Mesothelial cell of epicardium (in vitro differentiated cells): ENCODE data around the gene FMOD. TPM values are rescaled to one million over a fixed set of nuclear protein-coding genes. Genes with fewer than 3 reads are reported as not detected.
"Not testable (repeated sequence)": the region's sequence is repeated elsewhere in the genome, so short reads cannot be mapped to it uniquely, and the experiment has no call there.

Experiments
- DNase-seq, 2 experiments: peaks; one replicate each; pipeline ENCODE4 v3.0.0; 2021; ENCODE audit warnings: low spot score in 2 of 2; ENCODE audit not compliant: unreplicated experiment in 2 of 2
- H3K27ac Mint-ChIP-seq: 2 replicates; pipeline ENCODE4 v1.8.0; 2021; ENCODE audit warnings: mixed read lengths
- H3K27me3 Mint-ChIP-seq: 2 replicates; pipeline ENCODE4 v1.8.0; 2021; ENCODE audit warnings: low read depth, mixed read lengths
- H3K36me3 Mint-ChIP-seq: 2 replicates; pipeline ENCODE4 v1.8.0; 2021; ENCODE audit warnings: mixed read lengths
- H3K4me1 Mint-ChIP-seq: 2 replicates; pipeline ENCODE4 v1.8.0; 2021; ENCODE audit warnings: mixed read lengths
- H3K4me3 Mint-ChIP-seq: 2 replicates; pipeline ENCODE4 v1.8.0; 2021; ENCODE audit warnings: mild to moderate bottlenecking, moderate library complexity, mixed read lengths
- H3K9me3 Mint-ChIP-seq: 2 replicates; pipeline ENCODE4 v1.8.0; 2021; ENCODE audit warnings: mixed read lengths
- CTCF ChIP-seq: fragments of 200-600 bp; sonication (generic); IDR thresholded peaks from one replicate; pipeline ENCODE4 v1.5.0; 2021; ENCODE audit warnings: antibody characterized with exemption; ENCODE audit not compliant: unreplicated experiment
- total RNA-seq: library from RNA; stranded (reverse); gene quantifications from 3 replicates; pipeline ENCODE4 v1.2.1, GENCODE V29; 2021

The FMOD gene
- total RNA-seq, 1 donor from 2014 or later = 86.0 TPM

GRCh38 chr1:203318229-203318517, 32.7 kb downstream of the FMOD start:
- H3K4me1 Mint-ChIP-seq = peaks cover 79% of the 10 kb centered on the region

DNA sequence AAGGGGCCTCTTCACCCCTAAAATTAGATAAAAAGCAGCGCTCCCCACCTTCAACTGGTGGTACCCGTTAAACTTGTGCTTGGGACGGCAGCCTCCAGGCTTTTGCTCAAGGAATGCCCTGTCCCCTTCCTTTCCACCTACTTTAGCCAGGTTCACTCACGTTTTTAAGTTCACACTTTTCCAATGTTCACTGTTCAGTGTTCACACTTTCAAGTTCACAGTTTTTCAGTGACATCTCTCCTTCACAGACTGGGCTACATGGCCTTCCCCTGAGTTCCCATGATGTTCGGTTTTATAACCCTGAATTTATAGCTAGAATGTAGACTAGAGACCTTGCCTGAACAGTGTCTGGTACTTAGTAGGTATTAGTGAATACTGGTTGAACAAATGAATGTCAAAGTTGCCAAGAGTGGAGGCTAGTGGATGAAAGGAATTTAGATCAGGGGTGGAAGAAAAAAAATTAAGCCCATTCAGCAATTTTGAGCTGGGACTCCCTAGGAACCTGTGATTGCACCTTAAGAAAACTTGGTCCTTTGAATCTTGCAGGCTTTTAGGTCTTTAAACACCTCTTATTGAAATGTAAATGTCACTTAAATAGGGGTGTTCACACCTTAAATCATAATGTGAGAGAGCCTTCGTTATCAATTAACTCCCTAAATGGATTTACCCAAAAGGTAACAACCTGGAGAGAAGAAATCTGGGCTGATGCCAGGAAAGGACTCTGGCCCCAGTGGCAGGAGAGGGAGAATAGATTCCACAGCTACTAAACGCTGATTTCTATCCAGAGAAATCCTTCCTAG, 33.3 kb downstream of the FMOD start:
- no peaks in the 10 kb centered on the region for H3K9me3 Mint-ChIP-seq
- no peak overlapping the region for H3K4me3 Mint-ChIP-seq
- no peak for DNase-seq
- no peak for TF ChIP-seq CTCF
- peaks cover 74% of the 10 kb centered on the region for H3K4me1 Mint-ChIP-seq
- H3K36me3 Mint-ChIP-seq = peaks cover 5% of the 10 kb centered on the region
- H3K27ac Mint-ChIP-seq = peak overlapping the region; percentile 90
- no peaks in the 10 kb centered on the region for H3K27me3 Mint-ChIP-seq

More at GRCh38 chr1:203318229-203318517, 32.7 kb downstream of the FMOD start:
- Mint-ChIP-seq H3K9me3 (no peaks in the 10 kb centered on the region), H3K36me3 (peaks cover 5% of the 10 kb centered on the region), H3K27me3 (no peaks in the 10 kb centered on the region), H3K4me3 (no peak overlapping the region), H3K27ac (peak overlapping the region; percentile 90)
- no peak for TF ChIP-seq CTCF
- DNase-seq = no peak

GRCh38 chr1:203316626-203317093, 34.3 kb downstream of the FMOD start:
- Mint-ChIP-seq H3K27ac (peak overlapping the region; percentile 90), H3K36me3 (peaks cover 5% of the 10 kb centered on the region), H3K27me3 (no peaks in the 10 kb centered on the region), H3K9me3 (no peaks in the 10 kb centered on the region), H3K4me1 (peaks cover 64% of the 10 kb centered on the region), H3K4me3 (peak overlapping the region; percentile 48)
- no peak for TF ChIP-seq CTCF
- DNase-seq = no peak

GRCh38 chr1:203314025-203314759, 36.7 kb downstream of the FMOD start:
- not testable (repeated sequence) for H3K4me3 Mint-ChIP-seq, H3K27me3 Mint-ChIP-seq, DNase-seq, H3K9me3 Mint-ChIP-seq
- Mint-ChIP-seq H3K27ac (peak overlapping the region; percentile 80), H3K36me3 (peaks cover 14% of the 10 kb centered on the region), H3K4me1 (peaks cover 56% of the 10 kb centered on the region)

DNA sequence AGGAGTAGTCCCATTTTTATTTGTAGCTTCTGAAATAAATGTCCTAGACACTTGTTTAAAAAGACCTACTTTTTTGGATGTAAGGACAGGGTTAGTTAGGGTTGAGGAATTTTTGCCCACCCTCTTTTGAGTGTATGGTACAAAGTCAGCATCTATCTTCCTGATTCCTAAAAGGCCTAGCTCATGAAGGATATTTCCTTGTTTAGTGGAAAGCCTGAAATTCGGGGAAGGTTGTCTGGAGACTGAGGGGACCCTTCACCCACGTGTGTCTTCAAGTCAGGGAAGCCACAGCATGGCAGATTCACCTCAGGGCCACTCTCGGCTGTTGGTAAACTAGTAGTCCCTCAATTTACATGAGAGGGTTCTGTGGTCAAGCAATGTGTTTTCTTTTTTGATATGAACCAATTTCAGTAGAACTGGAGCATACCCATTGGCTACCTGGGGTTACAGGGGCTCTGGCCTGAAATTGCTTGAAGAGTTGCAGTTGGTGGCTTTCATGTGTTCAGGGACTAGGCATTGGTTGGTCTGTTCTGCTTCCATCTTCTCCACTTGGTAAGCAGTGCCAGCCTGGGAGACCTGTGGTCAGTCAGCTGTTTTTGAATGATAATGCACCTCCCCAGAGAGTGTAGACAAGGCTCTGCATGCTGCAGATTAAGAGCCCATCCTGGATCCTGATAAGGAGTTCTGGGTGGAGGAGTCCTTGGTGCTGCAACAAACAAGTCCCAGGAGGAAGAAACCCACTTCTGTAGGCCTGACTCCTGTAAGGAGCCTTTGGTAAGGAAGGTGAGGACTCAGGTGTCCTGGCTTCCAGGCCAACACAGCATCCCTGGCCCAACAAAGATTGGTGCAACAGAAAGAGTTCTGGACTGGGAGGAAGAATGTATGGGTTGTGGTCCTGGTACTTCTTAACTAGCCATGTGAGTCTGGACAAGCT, 39.3 kb downstream of the FMOD start:
- no peaks in the 10 kb centered on the region for H3K9me3 Mint-ChIP-seq
- no peak for TF ChIP-seq CTCF
- H3K4me1 Mint-ChIP-seq = peaks cover 55% of the 10 kb centered on the region
- peaks cover 34% of the 10 kb centered on the region for H3K36me3 Mint-ChIP-seq
- H3K27ac Mint-ChIP-seq = peak overlapping the region; percentile 66
- H3K4me3 Mint-ChIP-seq = no peak overlapping the region
- DNase-seq = no peak
- H3K27me3 Mint-ChIP-seq = no peaks in the 10 kb centered on the region
